ENCODE data around the gene LRRC71. TPM values are rescaled to one million over a fixed set of nuclear protein-coding genes. Genes with fewer than 3 reads are reported as not detected.

Gene LRRC71
- polyA plus RNA-seq, 4 donors, result 0.25 to 0.99 (median 0.50) TPM

DNA sequence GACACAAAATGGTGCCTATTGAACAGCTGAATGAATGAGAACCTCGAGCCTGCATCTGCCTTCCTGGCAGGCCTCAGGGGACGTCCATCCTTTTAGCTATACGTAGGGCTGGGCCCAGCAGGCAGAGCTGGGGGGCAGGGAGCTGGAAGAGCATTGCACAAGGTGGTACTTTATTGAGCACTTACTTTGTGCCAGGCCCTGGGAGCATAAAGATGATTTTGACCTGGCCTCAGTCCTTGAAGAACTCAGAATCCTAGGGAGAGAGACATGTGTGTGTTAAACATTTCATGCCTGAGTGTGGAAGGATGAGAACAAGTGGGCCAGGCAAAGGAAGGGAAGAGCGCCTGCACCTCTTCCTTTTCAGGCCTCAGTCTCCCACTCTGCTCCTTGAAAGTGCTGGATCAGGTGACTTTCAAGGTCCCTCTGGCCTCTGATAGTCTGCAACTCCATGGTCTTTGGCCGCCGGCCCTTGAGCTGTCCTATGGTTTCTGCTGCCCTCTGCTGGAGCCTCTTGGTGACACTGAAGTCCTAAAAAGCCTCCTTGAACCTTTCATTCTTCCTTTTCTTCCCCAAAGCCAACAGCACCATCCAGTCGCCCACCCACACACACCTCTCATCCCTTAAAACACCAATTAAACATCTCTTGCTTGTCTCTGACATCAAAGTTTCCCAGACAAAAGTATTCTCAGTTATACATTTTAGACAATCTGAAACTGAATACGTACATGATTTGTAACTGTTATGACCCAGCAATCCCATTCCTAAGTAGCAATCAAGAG lies 30.4 kb upstream of the LRRC71 start:
- peak in 1 of 4 donors; percentile 79 for DNase-seq (ENCODE audit: low read depth in 4 of 4, low spot score in 2 of 4)

DNA sequence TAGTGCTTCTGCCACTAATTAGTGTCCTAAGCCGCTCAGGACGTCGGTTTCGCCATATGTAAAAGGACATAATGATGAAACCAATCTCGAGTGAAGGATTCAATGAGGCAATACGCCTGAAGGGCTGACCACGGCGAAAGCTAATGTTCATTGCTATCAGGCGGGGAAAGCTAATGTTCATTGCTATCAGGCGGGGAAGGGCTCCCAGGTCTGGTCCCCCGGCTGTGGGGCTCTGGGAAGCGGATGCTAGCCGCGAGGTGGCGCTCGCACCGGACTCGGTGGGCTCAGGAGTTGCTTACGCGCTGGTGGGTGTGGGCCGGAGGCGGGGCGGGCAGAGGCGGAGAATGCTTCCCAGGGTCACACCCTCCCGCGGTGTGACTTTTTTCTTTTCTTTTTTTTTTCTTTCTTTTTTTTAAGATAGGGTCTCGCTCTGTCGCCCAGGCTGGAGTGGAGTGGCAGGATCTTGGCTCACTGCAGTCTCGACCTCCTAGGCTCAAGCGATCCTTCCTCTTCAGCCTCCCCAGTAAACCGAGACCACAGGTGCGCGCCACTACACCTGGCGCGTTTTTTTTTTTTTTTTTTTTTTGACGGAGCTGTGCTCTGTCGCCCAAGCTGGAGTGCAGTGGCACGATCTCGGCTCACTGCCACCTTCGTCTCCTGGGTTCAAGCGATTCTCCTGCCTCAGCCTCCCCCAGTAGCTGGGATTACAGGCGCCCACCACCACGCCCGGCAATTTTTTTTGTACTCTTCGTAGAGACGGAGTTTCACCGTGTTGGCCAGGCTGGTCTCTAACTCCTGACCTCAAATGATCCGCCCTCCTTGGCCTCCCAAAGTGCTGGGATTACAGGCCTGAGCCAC lies 28.0 kb upstream of the LRRC71 start:
- DNase-seq (ENCODE audit: low read depth in 4 of 4, low spot score in 2 of 4), result peak in 3 of 4 donors; percentile 72 to 87 (median 82)

DNA sequence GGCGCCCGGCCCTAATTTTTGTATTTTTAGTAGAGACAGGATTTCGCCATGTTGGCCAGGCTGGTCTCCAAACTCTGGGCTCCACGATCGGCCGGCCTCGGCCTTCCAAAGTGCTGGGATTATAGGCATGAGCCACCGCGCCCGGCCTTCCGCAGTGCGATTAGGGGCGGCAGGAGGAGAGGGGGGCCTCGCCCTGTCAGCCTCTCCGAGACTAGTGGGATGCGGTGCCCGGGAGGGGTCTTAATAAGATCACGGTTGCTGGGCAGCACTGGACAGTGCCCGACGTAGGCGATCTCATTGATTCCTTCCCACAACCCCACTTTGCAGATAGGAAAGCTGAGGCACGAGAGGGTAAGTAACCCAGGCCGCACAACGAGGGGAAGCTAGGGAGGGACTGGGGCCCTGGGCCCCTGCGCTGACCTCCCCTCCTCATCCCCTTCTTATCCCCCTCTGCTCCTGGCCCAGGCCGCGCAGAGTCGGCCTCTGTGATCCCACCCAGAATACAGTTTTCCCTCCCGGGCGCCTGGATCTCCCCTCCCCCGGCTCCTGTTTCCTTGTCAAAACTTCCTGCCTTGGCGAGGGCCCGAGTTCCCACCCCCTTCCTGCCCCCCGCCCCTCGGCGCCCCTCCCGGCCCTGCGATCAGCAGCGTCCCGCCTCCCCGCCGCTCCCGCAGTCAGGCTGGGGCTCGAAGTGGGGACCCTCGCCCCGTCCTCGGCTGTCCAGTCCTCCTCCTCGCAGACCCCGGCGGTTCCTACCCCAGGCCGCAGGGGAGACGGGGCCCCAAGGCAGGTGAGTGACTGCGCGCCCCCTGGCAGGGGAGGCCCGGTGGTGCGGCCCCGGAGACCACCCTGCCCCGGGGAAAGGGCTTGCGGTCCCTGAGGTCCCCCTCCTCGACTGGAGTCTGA lies 27.1 kb upstream of the LRRC71 start, which contains the start of gene PEAR1:
Gene PEAR1, plus strand, starts transcription at position 671 of the 906 bp plus-strand sequence. CDS start 10,209 bp downstream, outside the sequence.
- peak in 1 of 4 donors; percentile 62 for DNase-seq (ENCODE audit: low read depth in 4 of 4, low spot score in 2 of 4)

DNA sequence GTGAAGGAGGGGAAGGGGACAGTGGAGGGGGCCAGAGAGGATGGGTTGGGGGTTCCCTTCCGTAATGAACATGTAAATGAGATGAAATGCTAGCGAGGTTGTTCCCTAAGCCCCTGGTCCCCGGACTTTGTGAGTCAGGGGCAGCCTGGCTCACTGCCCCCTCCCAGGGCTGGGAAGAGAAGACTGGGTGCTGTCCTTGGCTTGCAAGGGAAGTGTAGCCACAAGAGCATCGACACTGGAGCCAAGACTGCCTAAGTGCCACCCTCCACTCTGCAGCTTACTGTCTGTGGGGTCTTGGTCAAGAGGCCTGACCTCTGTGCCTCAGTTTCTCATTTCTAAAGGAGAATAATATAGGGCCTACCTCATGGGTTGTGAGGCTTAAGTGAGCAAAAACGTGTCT lies 26.4 kb upstream of the LRRC71 start:
- DNase-seq (ENCODE audit: low read depth in 4 of 4, low spot score in 2 of 4), result no peak

DNA sequence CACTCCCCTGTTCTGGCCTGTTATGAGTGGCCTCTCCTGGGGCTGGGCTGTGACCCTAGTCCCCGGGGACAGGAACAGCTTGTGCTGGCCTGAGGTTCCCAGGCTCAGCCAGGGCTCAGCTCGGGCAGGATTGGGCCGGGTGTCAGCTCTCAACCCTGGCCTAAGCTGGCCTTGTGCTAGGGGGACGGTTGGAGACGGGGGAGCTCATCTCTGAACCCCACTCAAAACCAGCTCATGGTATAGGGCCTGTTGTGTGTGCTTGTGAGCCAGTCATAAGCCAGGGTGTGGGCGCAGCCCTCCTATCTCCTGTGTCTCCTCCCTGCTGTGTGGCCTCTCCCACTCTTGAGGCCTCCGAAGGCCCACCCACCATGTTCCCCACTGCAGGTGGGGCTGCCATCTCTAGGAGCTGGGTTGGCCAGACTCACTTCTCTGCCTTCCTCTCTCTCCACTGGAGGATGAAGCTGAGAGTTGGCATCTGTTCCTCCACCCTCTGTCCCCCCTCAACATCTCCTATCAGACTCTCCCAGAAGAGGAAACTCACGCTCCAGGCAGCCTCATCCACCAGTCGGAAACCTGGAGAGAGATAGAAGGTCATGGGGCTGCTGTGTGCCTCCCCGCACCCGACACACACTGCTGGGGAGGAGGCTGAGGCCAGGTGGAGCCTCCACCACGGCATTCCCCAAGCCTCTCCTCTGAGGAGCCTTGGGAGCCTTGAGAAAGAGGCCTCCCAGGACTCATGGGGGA lies 25.5 kb upstream of the LRRC71 start:
- DNase-seq (ENCODE audit: low read depth in 4 of 4, low spot score in 2 of 4), result no peak

DNA sequence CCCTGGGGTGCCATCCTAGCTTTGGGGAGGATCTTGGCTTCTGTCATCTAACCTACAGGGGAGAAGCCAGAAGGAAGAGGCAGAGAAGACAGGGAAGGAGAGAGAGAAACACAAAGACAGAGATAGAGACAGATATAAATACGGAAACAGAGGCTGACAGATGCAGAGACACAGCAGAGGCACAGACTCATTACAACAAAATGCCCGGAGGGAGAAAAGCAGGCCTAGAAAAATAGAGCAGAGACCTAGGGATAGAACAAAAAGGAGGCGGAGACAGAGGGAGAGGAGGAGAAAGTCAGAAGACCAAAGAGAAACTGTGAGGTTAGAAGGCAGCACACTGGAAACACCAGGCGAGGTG lies 25.0 kb upstream of the LRRC71 start:
- no peak for DNase-seq (ENCODE audit: low read depth in 4 of 4, low spot score in 2 of 4)

DNA sequence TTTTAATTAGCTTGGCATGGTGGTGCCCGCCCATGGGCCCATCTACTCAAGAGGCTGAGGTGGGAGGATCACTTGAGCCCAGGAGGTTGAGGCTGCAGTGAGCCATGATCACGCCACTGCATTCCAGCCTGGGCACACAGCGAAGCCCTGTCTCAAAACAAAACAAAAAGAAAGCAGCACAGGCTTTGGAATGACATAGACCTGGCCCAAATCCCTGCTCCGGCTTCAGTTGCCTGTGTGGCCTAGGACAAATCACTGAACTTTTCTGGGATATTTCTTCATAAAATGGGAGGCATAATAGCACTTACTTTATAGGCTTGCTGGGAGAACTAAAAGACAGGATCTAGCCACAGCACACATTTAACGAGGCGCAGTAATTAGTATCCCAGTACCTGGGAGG lies 24.5 kb upstream of the LRRC71 start:
- DNase-seq (ENCODE audit: low read depth in 4 of 4, low spot score in 2 of 4), result no peak

DNA sequence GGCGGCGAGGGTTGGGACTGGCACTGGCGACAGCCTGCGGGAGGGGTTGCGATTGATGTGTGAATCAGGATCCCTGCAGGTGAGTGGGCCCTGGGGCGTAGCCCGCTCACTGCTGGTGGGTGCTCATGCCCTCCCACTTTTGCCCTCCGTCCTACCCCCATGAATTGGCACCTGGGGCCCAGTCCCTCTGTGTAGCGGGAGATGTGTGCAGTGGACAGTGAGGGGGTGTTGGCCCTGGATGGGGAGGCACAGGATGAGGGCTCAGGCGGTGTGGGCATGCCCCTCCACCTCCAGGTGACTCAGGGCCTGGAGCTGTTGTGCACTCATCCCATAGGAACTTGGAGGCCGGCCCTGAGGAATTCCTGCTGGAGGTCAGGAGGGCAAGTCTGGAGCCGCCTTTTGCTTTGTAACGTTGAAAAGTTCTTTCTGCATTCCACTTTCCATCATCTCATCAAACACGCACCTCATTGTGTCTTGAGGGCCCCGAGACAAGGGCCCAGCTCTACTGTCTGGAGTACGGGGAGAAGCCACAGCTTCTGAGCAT lies 23.9 kb upstream of the LRRC71 start:
- DNase-seq (ENCODE audit: low read depth in 4 of 4, low spot score in 2 of 4), result no peak

DNA sequence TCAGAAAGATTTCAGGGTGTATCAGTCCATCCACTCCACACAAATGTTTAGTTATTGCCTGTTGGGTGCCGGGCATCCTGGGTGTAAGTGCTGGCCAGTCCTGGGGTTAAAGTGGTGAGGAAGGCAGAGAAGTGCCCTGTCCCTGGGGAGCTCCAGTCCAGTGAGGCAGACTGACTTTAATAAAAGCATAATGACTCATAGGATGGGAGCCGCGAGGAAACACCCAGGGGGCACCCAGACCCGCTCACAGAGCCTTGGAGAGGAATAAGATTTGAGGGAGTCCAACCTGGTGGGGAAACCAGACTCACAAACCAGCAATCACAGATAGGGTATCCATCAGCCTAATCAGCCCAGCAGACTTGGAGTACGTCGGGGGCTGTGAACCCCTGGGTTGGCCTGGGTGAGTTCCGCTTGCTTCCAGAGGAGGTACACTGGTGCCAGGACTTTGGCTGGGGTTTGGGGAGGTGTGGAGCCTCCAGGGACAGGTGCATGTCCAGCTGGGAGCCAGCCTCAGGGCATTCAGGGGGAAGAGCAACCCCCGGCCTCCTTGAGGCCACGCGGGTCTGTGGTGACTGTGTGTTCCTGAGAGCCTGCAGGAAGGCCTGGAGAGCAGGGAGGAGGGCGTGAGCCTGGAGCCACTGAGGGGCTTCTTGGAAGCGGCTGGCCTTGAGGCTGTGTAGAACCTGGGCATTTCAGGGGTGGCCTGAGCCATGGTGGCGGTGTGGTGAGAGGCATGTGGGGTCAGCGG lies 23.2 kb upstream of the LRRC71 start:
- DNase-seq (ENCODE audit: low read depth in 4 of 4, low spot score in 2 of 4), result no peak

DNA sequence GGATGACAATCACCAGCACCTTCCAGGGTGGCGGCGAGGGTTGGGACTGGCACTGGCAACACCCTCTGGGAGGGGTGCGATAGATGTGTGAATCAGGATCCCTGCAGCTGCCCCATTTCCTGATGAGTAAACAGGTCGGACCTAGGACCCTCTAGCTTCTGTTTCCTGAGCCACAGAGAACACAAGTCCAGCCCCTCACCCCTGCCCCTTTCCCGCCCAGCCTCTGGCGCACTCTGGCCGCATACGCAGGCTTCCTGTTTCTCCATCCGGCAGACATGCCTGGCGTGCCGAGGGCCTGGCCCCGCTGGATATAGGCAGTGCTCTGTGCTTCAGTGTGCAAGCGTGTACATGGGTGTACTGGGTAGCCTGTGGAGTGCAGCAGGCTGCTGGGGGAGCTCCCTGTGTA lies 22.3 kb upstream of the LRRC71 start:
- DNase-seq (ENCODE audit: low read depth in 4 of 4, low spot score in 2 of 4), result no peak

DNA sequence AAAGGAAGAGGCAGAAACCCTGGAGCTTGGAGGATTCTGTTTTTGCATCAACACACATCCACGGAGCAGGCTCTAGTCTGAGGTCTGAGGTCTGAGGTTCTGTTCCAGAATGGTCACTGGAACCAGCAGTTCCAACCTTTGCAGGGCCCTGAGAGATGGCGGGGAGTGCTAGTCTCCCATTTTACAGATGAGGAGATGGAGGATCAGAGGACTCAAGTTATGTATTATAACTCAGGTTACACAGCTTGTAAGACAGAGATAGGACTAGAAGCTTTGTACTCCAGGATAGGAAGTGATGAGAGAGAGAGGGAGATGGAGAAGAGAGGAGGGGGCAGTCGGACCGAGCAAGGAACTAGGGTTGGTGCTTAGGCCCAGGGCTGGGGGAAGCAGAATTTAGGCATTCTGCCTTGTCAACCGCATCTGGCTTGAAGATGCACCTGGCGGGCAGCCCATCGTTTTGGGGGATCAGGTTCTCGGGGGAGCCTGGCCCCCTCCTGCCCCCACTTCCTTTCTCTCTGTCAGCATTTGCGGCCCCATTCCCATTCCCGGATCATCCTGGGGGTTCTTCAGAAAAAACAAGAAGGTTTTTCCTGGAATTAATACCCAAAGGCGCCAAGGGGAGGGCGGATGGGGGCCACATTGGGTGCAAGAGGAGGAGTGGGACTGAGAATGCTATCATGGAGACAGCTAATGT lies 21.3 kb upstream of the LRRC71 start:
- DNase-seq (ENCODE audit: low read depth in 4 of 4, low spot score in 2 of 4), result no peak

DNA sequence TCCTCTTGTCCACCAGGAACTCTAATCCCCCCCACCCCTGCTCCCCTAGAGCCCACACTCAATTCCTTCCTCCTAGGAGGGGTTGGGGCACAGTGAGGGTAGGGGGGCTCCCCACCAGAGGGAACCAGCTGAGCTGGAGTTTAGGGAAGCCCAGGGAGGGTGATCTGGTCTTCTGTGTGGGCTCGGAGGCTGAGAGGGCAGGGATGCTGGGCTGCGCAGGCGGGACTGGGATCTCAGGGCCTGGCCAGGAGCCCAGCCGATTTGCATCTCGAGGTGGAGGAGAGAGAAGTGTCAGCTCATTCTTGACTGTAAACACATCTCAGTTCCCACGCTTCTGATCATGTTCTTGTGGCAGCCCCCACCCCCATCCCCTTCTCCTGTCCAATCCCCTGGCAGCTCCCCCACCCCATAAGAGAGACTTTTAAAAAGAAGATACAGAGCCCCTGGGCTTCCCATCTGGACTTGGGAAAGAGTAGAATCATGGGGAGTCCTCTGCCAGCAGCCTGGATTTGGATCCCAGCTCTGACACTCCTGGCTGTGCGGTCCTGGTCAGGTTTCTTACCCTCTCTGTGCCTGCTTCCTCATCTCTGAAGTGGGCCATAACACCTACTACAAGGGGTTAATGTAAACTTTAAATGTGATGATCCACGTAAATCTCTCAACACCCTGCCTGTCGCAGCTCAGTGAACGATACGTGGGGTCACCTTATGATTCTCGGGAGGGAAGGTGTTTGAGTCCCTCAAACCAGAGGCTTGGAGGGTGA lies 20.3 kb upstream of the LRRC71 start:
- no peak for DNase-seq (ENCODE audit: low read depth in 4 of 4, low spot score in 2 of 4)

DNA sequence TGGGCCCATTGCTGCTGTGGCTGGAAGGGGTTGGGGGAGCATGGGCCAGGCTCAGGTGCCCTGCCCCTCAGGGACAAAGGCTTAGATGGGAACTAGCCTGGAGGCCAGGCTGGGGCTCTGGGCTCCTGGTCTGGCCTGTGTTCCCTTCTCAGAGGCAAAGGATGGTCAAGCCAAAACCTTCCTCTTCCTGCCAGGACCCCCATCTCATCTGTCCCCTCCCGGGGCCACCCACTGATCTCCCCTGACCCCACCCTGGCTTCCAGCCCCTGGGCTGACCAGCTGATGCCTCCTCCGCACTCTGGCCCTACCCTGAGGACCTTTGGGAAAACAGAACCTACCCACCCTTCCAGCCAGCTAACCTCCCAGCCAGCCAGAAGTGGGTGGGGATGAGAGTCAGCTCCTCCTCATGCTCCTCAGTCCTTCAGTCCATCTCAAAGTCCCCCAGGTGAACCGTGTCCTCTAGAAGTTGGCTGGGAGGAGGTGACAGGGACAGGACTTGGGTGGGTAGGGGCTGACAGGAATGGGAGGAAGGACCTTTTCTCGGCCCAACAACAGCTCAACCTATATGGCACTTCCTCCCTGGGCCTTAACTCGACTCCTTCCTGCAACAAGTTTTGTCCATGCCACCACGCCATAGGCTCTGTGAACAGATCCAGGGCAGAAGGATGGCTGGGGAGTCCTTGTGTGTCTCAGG lies 19.4 kb upstream of the LRRC71 start:
- DNase-seq (ENCODE audit: low read depth in 4 of 4, low spot score in 2 of 4), result no peak

DNA sequence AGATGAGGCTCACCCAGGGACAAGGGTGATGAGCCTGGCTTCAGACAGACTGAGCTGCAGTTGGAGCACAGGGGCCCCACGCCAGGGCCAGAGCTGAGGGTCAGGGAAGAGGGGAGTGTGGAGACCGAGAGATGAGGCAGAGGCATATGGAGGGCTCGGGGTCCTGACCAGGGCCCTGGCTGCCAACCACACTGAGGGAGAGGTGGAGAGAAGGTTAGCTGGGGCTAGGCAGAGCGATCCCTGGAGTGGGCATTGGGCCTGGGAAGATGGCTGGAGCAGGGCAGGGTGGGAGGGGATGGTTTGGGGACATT lies 18.9 kb upstream of the LRRC71 start:
- DNase-seq (ENCODE audit: low read depth in 4 of 4, low spot score in 2 of 4), result no peak

DNA sequence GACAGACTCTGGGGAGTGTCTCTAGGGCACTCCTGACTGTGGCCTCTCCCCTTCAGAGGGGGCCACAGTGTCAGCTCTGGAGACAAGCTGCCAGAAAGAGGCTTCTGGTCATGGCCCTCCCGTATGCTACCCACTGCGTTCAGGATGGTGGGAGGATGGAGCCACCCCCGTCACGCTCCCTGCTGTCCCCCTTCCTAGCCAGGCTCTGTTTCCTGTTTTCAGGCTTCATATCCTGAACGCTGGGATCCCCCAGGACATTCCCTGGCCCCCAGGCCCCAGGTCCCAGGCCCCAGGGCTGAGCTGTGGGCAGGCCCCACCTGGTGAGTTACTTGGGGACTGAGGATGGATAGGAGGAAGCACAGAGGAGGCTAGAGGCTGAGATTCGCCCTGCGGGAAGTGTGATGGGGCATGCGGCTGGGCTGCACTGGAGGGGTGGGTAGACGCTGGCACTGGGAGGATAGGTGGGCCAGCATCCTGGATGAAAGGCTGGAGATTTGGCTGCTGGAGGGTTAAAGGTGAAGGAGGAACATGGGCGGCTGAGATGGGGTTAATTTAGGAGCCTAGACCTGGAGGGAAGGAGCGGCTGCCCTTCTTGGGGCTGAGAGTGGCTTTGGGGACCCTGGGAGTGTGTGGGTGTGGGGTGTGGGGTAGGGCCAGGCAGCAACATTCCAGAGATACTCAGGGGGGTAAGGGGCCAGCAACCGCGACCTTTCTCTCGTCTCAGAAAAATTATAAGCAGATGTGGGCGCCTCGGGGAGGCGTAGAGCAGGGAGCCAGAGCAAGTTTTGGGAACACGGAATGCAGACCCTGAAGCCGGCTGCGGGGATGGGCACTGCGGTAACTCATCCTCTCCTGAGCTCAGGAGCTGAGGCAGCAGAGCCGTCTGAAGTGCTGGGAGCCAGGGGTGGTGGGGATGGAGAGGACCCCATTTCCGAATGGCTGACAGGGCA lies 18.2 kb upstream of the LRRC71 start:
- DNase-seq (ENCODE audit: low read depth in 4 of 4, low spot score in 2 of 4), result no peak

Measured in left renal cortex interstitium (tissue), 4 donors.